Panc1 (cell line): ENCODE measurements around the gene DCP1A. TPM values are rescaled to one million over a fixed set of nuclear protein-coding genes. Genes with fewer than 3 reads are reported as not detected.

Experiments used
- ATAC-seq: fragments of 200-7000 bp; cut with Tn5 transposase; 2 replicates; pipeline ENCODE4 v1.9.1; 2020; ENCODE audit warnings: mild to moderate bottlenecking, moderate library complexity
- BruUV-seq: library from RNA; stranded (reverse); fragments of 400-500 nt; replicated peaks from 2 replicates; lab custom pipeline; 2021; lab: Mats Ljungman, UMichigan
- CTCF ChIA-PET: fragments of 300-600 bp; sonication (Branson Sonifier 250); formaldehyde crosslinking; loops from one replicate; lab custom pipeline; 2022; ENCODE audit warnings: antibody characterized with exemption; lab: Charles Lee
- POLR2A ChIA-PET: fragments of 300-600 bp; sonication (Branson Sonifier 250); formaldehyde crosslinking; loops from one replicate; lab custom pipeline; 2022; ENCODE audit warnings: antibody characterized with exemption; lab: Charles Lee
- DNase-seq: peaks from one replicate; pipeline ENCODE4 v3.0.0-alpha.2; 2010; ENCODE audit warnings: low read depth, low spot score
- H3K27ac ChIP-seq: 2 replicates; pipeline ENCODE4 v1.5.1; 2011; ENCODE audit warnings: mild to moderate bottlenecking, low read length, inconsistent platforms
- H3K27me3 ChIP-seq: fragments of 200-500 bp; sonication (Bioruptor generic); 2 replicates; pipeline ENCODE4 v1.6.0; 2014; ENCODE audit warnings: low read length, inconsistent platforms; ENCODE audit not compliant: control insufficient read depth, insufficient read depth
- H3K36me3 ChIP-seq: fragments of 200-500 bp; sonication (Bioruptor generic); 2 replicates; pipeline ENCODE4 v1.5.1; 2014; ENCODE audit warnings: inconsistent platforms, mild to moderate bottlenecking, low read length, moderate library complexity; ENCODE audit not compliant: control insufficient read depth, insufficient read depth
- H3K4me1 ChIP-seq: 2 replicates; pipeline ENCODE4 v1.5.1; 2011; ENCODE audit warnings: inconsistent platforms, mild to moderate bottlenecking, low read length, moderate library complexity; ENCODE audit not compliant: control insufficient read depth, insufficient read depth
- H3K4me3 ChIP-seq, 2 experiments: 2 replicates each; pipeline ENCODE4 v1.5.1; 2011 to 2012; ENCODE audit warnings: low read depth in 2 of 2, low read length in 2 of 2, mild to moderate bottlenecking in 2 of 2, inconsistent platforms in 1 of 2, moderate library complexity in 1 of 2
- H3K9me3 ChIP-seq: fragments of 200-500 bp; sonication (Bioruptor generic); 2 replicates; pipeline ENCODE4 v1.5.1; 2014; ENCODE audit warnings: low read depth, mild to moderate bottlenecking, inconsistent platforms, low read length, moderate library complexity; ENCODE audit not compliant: control insufficient read depth, insufficient read depth
- CTCF ChIP-seq: fragments of 450-650 bp; IDR thresholded peaks from 2 replicates; pipeline ENCODE4 v1.5.1; 2017; ENCODE audit warnings: mild to moderate bottlenecking
- POLR2AphosphoS5 ChIP-seq: IDR thresholded peaks from 2 replicates; pipeline ENCODE4 v1.6.1; 2012; ENCODE audit warnings: mild to moderate bottlenecking, low read depth, low read length, moderate library complexity
- REST ChIP-seq, 2 experiments: IDR thresholded peaks; 2 replicates each; pipeline ENCODE4 v1.6.1; 2011 to 2012; ENCODE audit warnings: low read depth in 2 of 2, control low read depth in 1 of 2, low read length in 1 of 2, mild to moderate bottlenecking in 1 of 2, moderate library complexity in 1 of 2; ENCODE audit not compliant: insufficient read depth in 1 of 2
- SIN3A ChIP-seq: IDR thresholded peaks from 2 replicates; pipeline ENCODE4 v1.6.1; 2012; ENCODE audit warnings: low read depth, mild to moderate bottlenecking, low read length, moderate library complexity, borderline replicate concordance; ENCODE audit not compliant: insufficient read depth
- TCF7L2 ChIP-seq: IDR thresholded peaks from 2 replicates; pipeline ENCODE4 v1.6.1; 2011; ENCODE audit warnings: mild to moderate bottlenecking, low read depth, low read length, inconsistent platforms
- in situ Hi-C: cut with HindIII; loops from 2 replicates; pipeline ENCODE4 v1.10.0; 2016; ENCODE audit warnings: low sequenced_read_pairs, low pct_unique_long_range_greater_than_20kb
- intact Hi-C: fragments of 100-400 bp; cut with micrococcal nuclease; formaldehyde crosslinking; loops from one replicate; pipeline ENCODE4 v1.10.0; 2022; ENCODE audit not compliant: unreplicated experiment
- total RNA-seq: library from RNA; stranded (reverse); gene quantifications from one replicate; pipeline ENCODE4 v1.2.1, GENCODE V29; 2021; ENCODE audit not compliant: unreplicated experiment

The DCP1A gene
- total RNA-seq, 1 experiment from 2014 or later = 14.4 TPM

- ATAC-seq = no peak
- peaks cover 3% of the 10 kb centered on the region; the same call in 1 of the 2 replicates for H3K36me3 ChIP-seq
- no TSS peak for BruUV-seq
- ChIA-PET CTCF (interaction anchor here (0.6 kb wide), 1 partner anchor 27 kb away, joined by 3 read pairs; no protein-coding TSS in a partner anchor), POLR2A (no interaction called here)
- H3K4me1 ChIP-seq = no peaks in the 10 kb centered on the region
- no peaks in the 10 kb centered on the region for H3K9me3 ChIP-seq
- TF ChIP-seq CTCF (no peak), POLR2AphosphoS5 (no peak)
- no peak overlapping the region for H3K27ac ChIP-seq
- DNase-seq = no peak
- in situ Hi-C loops (no loop called here), intact Hi-C loops (no loop called here)
- no peak overlapping the region for H3K4me3 ChIP-seq
- H3K27me3 ChIP-seq = no peaks in the 10 kb centered on the region
Measured at GRCh38 chr3:53320697-53321096, 26.6 kb downstream of the DCP1A start.

GRCh38 chr3:53318522-53318921 is 28.8 kb downstream of the DCP1A start:
- Histone ChIP-seq H3K9me3 (no peaks in the 10 kb centered on the region), H3K4me3 (no peak overlapping the region), H3K4me1 (no peaks in the 10 kb centered on the region), H3K27me3 (no peaks in the 10 kb centered on the region), H3K27ac (no peak overlapping the region), H3K36me3 (peaks cover 3% of the 10 kb centered on the region; the same call in 1 of the 2 replicates)
- in situ Hi-C loops = no loop called here
- TF ChIP-seq TCF7L2 (no peak), SIN3A (no peak), CTCF (no peak), POLR2AphosphoS5 (no peak)
- no peak for DNase-seq
- CTCF ChIA-PET = no interaction called here
- intact Hi-C loops = no loop called here
- POLR2A ChIA-PET = no interaction called here
- BruUV-seq = no TSS peak
- ATAC-seq = no peak

DNA sequence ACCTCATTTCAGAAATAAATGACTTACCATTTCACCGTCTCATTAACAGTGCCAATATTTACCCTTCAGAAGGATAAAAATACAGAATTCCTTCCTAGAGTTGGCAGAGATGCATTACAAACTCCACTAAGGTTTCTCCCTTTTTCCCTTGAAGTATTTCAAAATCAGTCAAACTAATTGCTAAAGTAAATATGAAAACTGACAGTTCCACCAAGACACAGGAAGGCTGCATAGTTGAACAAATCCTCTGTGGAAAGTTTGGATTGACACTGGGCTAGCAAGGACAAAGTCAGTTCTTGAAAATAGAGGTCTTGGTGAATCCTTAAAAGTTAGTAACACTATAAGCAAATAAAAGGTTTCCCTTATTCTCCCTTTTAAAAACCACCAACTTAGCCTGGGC is 34.5 kb downstream of the DCP1A start:
- ChIA-PET CTCF (no interaction called here), POLR2A (no interaction called here)
- no peaks in the 10 kb centered on the region for H3K4me1 ChIP-seq
- in situ Hi-C loops = no loop called here
- TF ChIP-seq REST (IDR thresholded peaks at IDR 0.05; ENCODE audit: insufficient read depth in 1 of 2, low read depth in 2 of 2, low read length in 1 of 2) (no peak), CTCF (no peak), SIN3A (no peak), POLR2AphosphoS5 (no peak), TCF7L2 (no peak)
- intact Hi-C loops = no loop called here
- no peaks in the 10 kb centered on the region for H3K9me3 ChIP-seq
- H3K27ac ChIP-seq = no peak overlapping the region
- H3K4me3 ChIP-seq = no peak overlapping the region
- DNase-seq = no peak
- no peaks in the 10 kb centered on the region for H3K27me3 ChIP-seq
- BruUV-seq = no TSS peak
- H3K36me3 ChIP-seq = peaks cover 10% of the 10 kb centered on the region
- ATAC-seq = no peak
